Ovary (tissue), 9 donors: ENCODE results near the gene CHCHD6. TPM values are rescaled to one million over a fixed set of nuclear protein-coding genes. Genes with fewer than 3 reads are reported as not detected.

Experiments used
- DNase-seq, 5 donors: peaks; one replicate each; pipeline ENCODE4 v3.0.0-alpha.2; 2019 to 2020
- H3K27ac ChIP-seq, 2 donors: fragments of 200-600 bp; one replicate each; pipeline versions ENCODE4 v1.5.1 to v1.8.0; 2019 to 2022
- H3K27me3 ChIP-seq: fragments of 200-600 bp; one replicate; pipeline ENCODE4 v1.8.0; 2022
- H3K36me3 ChIP-seq: fragments of 200-600 bp; sonication (generic); one replicate; pipeline ENCODE4 v1.5.1; 2019
- H3K4me1 ChIP-seq: one replicate; pipeline ENCODE4 v1.8.1; 2013; ENCODE audit warnings: mild to moderate bottlenecking, moderate library complexity; ENCODE audit not compliant: insufficient read depth
- H3K4me3 ChIP-seq: fragments of 200-600 bp; sonication (generic); one replicate; pipeline ENCODE4 v1.5.1; 2017
- H3K9me3 ChIP-seq, 2 donors: fragments of 200-600 bp in 1 of 2; sonication (generic) in 1 of 2; one replicate each; pipeline versions ENCODE4 v1.5.1 to v1.8.1; 2013 to 2019; ENCODE audit warnings: mild to moderate bottlenecking in 1 of 2, moderate library complexity in 1 of 2
- CTCF ChIP-seq, 3 donors: fragments of 450-650 bp in 2 of 3; fragments of 200-600 bp in 1 of 3; IDR thresholded peaks; one replicate each; pipeline versions ENCODE4 v1.5.1 to v1.8.0; 2016 to 2022; ENCODE audit warnings: antibody characterized with exemption in 3 of 3, mild to moderate bottlenecking in 1 of 3
- EP300 ChIP-seq: sonication (generic); formaldehyde crosslinking; IDR thresholded peaks from one replicate; pipeline ENCODE4 v1.6.1; 2017; ENCODE audit warnings: antibody characterized with exemption
- POLR2A ChIP-seq: fragments of 450-650 bp; IDR thresholded peaks from one replicate; pipeline ENCODE4 v1.6.1; 2017; ENCODE audit warnings: antibody characterized with exemption, mild to moderate bottlenecking, moderate library complexity
- WGBS, 3 donors: extraction: QIAGEN DNeasy Blood & Tissue Kit in 1 of 3; methylation state at CpG; one replicate each; pipeline versions ENCODE4 v1.1.5 to v1.1.7; 2013 to 2017; 5-methylcytosine and 5-hydroxymethylcytosine counted together
- intact Hi-C, 4 donors: fragments of 100-400 bp; cut with DNase I; formaldehyde crosslinking; loops; one replicate each; pipeline versions ENCODE4 v1.11.0 to v1.15.1; 2022 to 2023
- polyA plus RNA-seq, 2 donors: library from polyadenylated mRNA; stranded (reverse); fragments of 200-250 nt in 1 of 2; fragments of 350-450 nt in 1 of 2; fragmentation: Illumina TruSeq in 1 of 2; extraction: RNeasy Lipid Tissue Mini Kit (QIAGEN cat#74804) in 1 of 2; gene quantifications; one replicate each; pipeline ENCODE4 v1.2.3, GENCODE V29; 2013 to 2014
- total RNA-seq, 7 donors: library from RNA; depleted of rRNA in 2 of 7; stranded (reverse); fragments of >200 nt in 2 of 7; fragmentation: NEBNext Ultra II Directional in 3 of 7; extraction: Animal tissue kit (Norgen Biotek cat#: 25700) in 3 of 7; gene quantifications; one replicate each; pipeline versions ENCODE4 v1.1.0 to v1.2.4, GENCODE V29; 2016 to 2023
- donor health status: DM: no; HTN: no; CAD: no; lungs with moderate emphysema.
- donor health status: DM: no; HTN: no; CAD: no.
- donor health status: Bipolar disorder and iron deficiency.
- donor health status: DM: yes; HTN: yes; CAD: no.
- donor health status: DM: no; HTN: no; CAD: no.
- donor health status: DM: yes; HTN: yes; CAD: no.

CHCHD6 gene
- total and polyA plus RNA-seq, 9 donors = 8.5 to 24.6 (median 19.5) TPM

DNA sequence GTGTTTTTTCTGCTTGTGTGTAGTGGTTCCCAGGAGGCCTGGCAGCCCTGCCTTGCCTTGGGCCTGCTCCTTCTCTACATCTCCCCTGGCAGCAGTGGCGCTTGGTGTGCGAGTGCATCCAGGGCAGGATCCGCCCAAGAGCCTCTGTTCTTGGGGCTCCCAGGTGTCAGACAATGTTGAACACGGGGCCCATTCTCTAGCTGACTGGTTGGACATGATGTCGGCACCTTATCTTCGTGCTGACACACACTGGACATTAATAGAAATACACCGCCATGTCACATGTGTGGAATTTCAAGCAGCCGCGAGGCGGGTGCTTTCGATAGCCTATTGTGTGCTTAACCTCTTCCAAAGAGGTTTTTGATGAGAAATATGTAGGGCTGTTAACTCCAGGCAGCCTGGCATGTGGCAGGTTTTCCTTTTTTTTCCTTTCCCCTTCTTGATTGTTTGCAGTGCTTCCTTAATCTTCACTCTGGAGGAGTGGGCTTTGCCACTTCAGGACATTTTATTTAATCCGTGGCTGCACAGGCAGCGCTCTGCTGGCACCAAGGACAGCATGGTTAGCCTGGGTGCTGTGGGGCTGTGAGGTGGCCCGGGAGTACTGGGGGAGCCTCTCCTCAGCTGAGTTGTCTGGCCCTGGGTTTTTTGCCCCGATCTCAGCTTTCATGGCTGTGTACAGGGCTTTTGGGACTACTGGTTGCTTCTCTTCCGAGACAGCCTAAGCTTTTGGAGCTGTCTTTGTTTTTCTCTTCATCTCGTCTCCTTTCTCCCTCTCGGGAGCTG lies 42.5 kb downstream of the CHCHD6 start:
- Histone ChIP-seq H3K9me3 (no peaks in the 10 kb centered on the region), H3K27ac (peak overlapping the region in 1 of 2 donors; percentile 45), H3K4me3 (no peak overlapping the region), H3K36me3 (no peaks in the 10 kb centered on the region), H3K27me3 (no peaks in the 10 kb centered on the region), H3K4me1 (peaks cover 1% of the 10 kb centered on the region)
- intact Hi-C loops = loop anchor here in 3 of 4 donors (10.0 kb wide), 3 partner anchors 62 to 708 kb away; partner anchors contain the start of gene PLXNA1 (in 1 of the 3)
- DNase-seq = peak in 3 of 5 donors; percentile 26 to 54 (median 42)
- WGBS, 3 donors = 41 to 52% (median 43%) methylated on average over 18 of the region's 18 CpGs
- TF ChIP-seq POLR2A = no peak
- no peak for TF ChIP-seq EP300
- TF ChIP-seq CTCF (IDR thresholded peaks at IDR 0.05) = peak in 1 of 3 donors; percentile 7

- Histone ChIP-seq H3K27ac (no peak overlapping the region), H3K4me3 (no peak overlapping the region), H3K36me3 (no peaks in the 10 kb centered on the region), H3K9me3 (no peaks in the 10 kb centered on the region), H3K27me3 (no peaks in the 10 kb centered on the region), H3K4me1 (peaks cover 1% of the 10 kb centered on the region)
- no peak for TF ChIP-seq POLR2A
- intact Hi-C loops = loop anchor here in 3 of 4 donors (10.0 kb wide), 3 partner anchors 63 to 707 kb away; partner anchors contain the start of gene PLXNA1 (in 1 of the 3)
- no peak for DNase-seq
- 92 to 95% (median 94%) methylated on average over 6 of the region's 6 CpGs for WGBS, 3 donors
Observed at GRCh38 chr3:126747768-126748167, 43.7 kb downstream of the CHCHD6 start.

- Histone ChIP-seq H3K4me1 (peaks cover 1% of the 10 kb centered on the region), H3K27me3 (no peaks in the 10 kb centered on the region), H3K4me3 (no peak overlapping the region), H3K9me3 (no peaks in the 10 kb centered on the region), H3K27ac (no peak overlapping the region), H3K36me3 (no peaks in the 10 kb centered on the region)
- TF ChIP-seq EP300 (no peak), CTCF (IDR thresholded peaks at IDR 0.05) (no peak), POLR2A (no peak)
- intact Hi-C loops = loop anchor here in 3 of 4 donors (10.0 kb wide), 3 partner anchors 64 to 706 kb away; partner anchors contain the start of gene PLXNA1 (in 1 of the 3)
- 80 to 86% (median 86%) methylated on average over 5 of the region's 5 CpGs for WGBS, 3 donors
- DNase-seq = no peak
Observed at GRCh38 chr3:126748701-126749546, 44.9 kb downstream of the CHCHD6 start.

GRCh38 chr3:126749547-126749875 lies 45.5 kb downstream of the CHCHD6 start:
- no peak for TF ChIP-seq CTCF (IDR thresholded peaks at IDR 0.05)
- TF ChIP-seq EP300 = no peak
- H3K4me3 ChIP-seq = no peak overlapping the region
- H3K4me1 ChIP-seq = peaks cover 1% of the 10 kb centered on the region
- H3K36me3 ChIP-seq = no peaks in the 10 kb centered on the region
- 93 to 100% (median 97%) methylated on average over 3 of the region's 3 CpGs for WGBS, 3 donors
- DNase-seq = no peak
- H3K9me3 ChIP-seq = no peaks in the 10 kb centered on the region
- intact Hi-C loops = loop anchor here in 3 of 4 donors (10.0 kb wide), 3 partner anchors 65 to 705 kb away; partner anchors contain the start of gene PLXNA1 (in 1 of the 3)
- H3K27me3 ChIP-seq = no peaks in the 10 kb centered on the region
- H3K27ac ChIP-seq = no peak overlapping the region
